ENCODE measurements around the gene RECQL. TPM values are rescaled to one million over a fixed set of nuclear protein-coding genes. Genes with fewer than 3 reads are reported as not detected.
A peak's percentile ranks its signal among the peaks of the same experiment; 100 is the strongest.

Gene RECQL
- total RNA-seq, 1 donor from 2014 or later: 23.1 TPM

- Histone ChIP-seq H3K9me3 (replicated peaks) (peaks cover 6% of the 10 kb centered on the region), H3K27ac (replicated peaks) (peak overlapping the region; percentile 88), H3K4me1 (peaks cover 37% of the 10 kb centered on the region), H3K4me3 (peak overlapping the region; percentile 76), H3K27me3 (ENCODE audit: low read depth) (peaks cover 6% of the 10 kb centered on the region), H3K36me3 (no peaks in the 10 kb centered on the region)
- no peak for TF ChIP-seq CTCF (IDR thresholded peaks at IDR 0.05; ENCODE audit: borderline replicate concordance)
- DNase-seq: no peak
- intact Hi-C loops (cut with micrococcal nuclease): no loop called here
Measured at GRCh38 chr12:21528953-21529352, 27.5 kb upstream of the RECQL start.

GRCh38 chr12:21527451-21528180 is 26.2 kb upstream of the RECQL start:
- Histone ChIP-seq H3K9me3 (replicated peaks) (peaks cover 7% of the 10 kb centered on the region), H3K4me1 (peaks cover 37% of the 10 kb centered on the region), H3K36me3 (no peaks in the 10 kb centered on the region), H3K27ac (replicated peaks) (peak overlapping the region; percentile 88), H3K4me3 (peak overlapping the region; percentile 76), H3K27me3 (ENCODE audit: low read depth) (peaks cover 6% of the 10 kb centered on the region)
- TF ChIP-seq CTCF (IDR thresholded peaks at IDR 0.05; ENCODE audit: borderline replicate concordance): peak; percentile 45
- DNase-seq: peak; percentile 58
- intact Hi-C loops (cut with micrococcal nuclease): no loop called here

GRCh38 chr12:21526721-21527345 is 25.4 kb upstream of the RECQL start:
- Histone ChIP-seq H3K27me3 (ENCODE audit: low read depth) (peaks cover 6% of the 10 kb centered on the region), H3K9me3 (replicated peaks) (peaks cover 7% of the 10 kb centered on the region), H3K4me1 (peaks cover 37% of the 10 kb centered on the region), H3K4me3 (peak overlapping the region; percentile 76), H3K27ac (replicated peaks) (peak overlapping the region; percentile 88), H3K36me3 (no peaks in the 10 kb centered on the region)
- TF ChIP-seq CTCF (IDR thresholded peaks at IDR 0.05; ENCODE audit: borderline replicate concordance): no peak
- no peak for DNase-seq
- intact Hi-C loops (cut with micrococcal nuclease): no loop called here

GRCh38 chr12:21526053-21526452 is 24.6 kb upstream of the RECQL start, which contains the start of gene SPX:
TSS of gene SPX (plus strand) at chr12:21526296. CDS start at chr12:21526473, 177 bp downstream.
- peak within 1 kb of the TSS; percentile 88 for H3K27ac ChIP-seq (replicated peaks)
- TF ChIP-seq CTCF (IDR thresholded peaks at IDR 0.05; ENCODE audit: borderline replicate concordance): no peak
- H3K36me3 ChIP-seq: no peaks in the 10 kb centered on the region
- H3K4me3 ChIP-seq: peak within 1 kb of the TSS; percentile 76
- peaks cover 7% of the 10 kb centered on the region for H3K9me3 ChIP-seq (replicated peaks)
- H3K4me1 ChIP-seq: peaks cover 37% of the 10 kb centered on the region
- DNase-seq: no peak
- peaks cover 6% of the 10 kb centered on the region for H3K27me3 ChIP-seq (ENCODE audit: low read depth)
- intact Hi-C loops (cut with micrococcal nuclease): no loop called here

GRCh38 chr12:21523148-21523547 is 21.7 kb upstream of the RECQL start:
- Histone ChIP-seq H3K27ac (replicated peaks) (no peak overlapping the region), H3K27me3 (ENCODE audit: low read depth) (peaks cover 6% of the 10 kb centered on the region), H3K4me1 (peaks cover 14% of the 10 kb centered on the region), H3K9me3 (replicated peaks) (peaks cover 7% of the 10 kb centered on the region), H3K4me3 (no peak overlapping the region), H3K36me3 (no peaks in the 10 kb centered on the region)
- intact Hi-C loops (cut with micrococcal nuclease): no loop called here
- no peak for DNase-seq
- TF ChIP-seq CTCF (IDR thresholded peaks at IDR 0.05; ENCODE audit: borderline replicate concordance): no peak

All from left ventricle myocardium inferior (tissue), 1 donor.